Natural killer cell treated with Interleukin-12 subunit alpha and Interleukin-12 subunit beta and Interleukin-15 and Interleukin-18, amount 100 ng/mL, for 72 hours (primary cell): ENCODE data around the gene SEBOX. TPM values are rescaled to one million over a fixed set of nuclear protein-coding genes. Genes with fewer than 3 reads are reported as not detected.
A peak's percentile ranks its signal among the peaks of the same experiment; 100 is the strongest.

Experiments used
- ATAC-seq, 2 donors: fragments of 150-1000 bp; cut with Tn5 transposase in 1 of 2; sonication (Bioruptor Pico), chemical (Tn5 transposase) in 1 of 2; 2 replicates each; pipeline ENCODE4 v1.10.0; 2021
- DNase-seq: peaks from one replicate; pipeline ENCODE4 v3.0.0; 2022; ENCODE audit warnings: low spot score
- H3K27ac Mint-ChIP-seq, 2 donors: 1 replicate in 1 of 2; 2 replicates in 1 of 2; pipeline ENCODE4 v1.8.0; 2022; ENCODE audit warnings: mixed read lengths in 2 of 2, mild to moderate bottlenecking in 1 of 2, moderate library complexity in 1 of 2
- H3K27me3 Mint-ChIP-seq, 2 donors: 1 replicate in 1 of 2; 2 replicates in 1 of 2; pipeline ENCODE4 v1.8.0; 2022; ENCODE audit warnings: mixed read lengths in 2 of 2
- H3K36me3 Mint-ChIP-seq: one replicate; pipeline ENCODE4 v1.8.0; 2022; ENCODE audit warnings: mixed read lengths
- H3K4me1 Mint-ChIP-seq, 2 donors: 1 replicate in 1 of 2; 2 replicates in 1 of 2; pipeline ENCODE4 v1.8.0; 2022; ENCODE audit warnings: low read depth in 2 of 2, mixed read lengths in 2 of 2, mild to moderate bottlenecking in 1 of 2
- H3K4me3 Mint-ChIP-seq: one replicate; pipeline ENCODE4 v1.8.0; 2022; ENCODE audit warnings: mixed read lengths
- H3K9me3 Mint-ChIP-seq: 2 replicates; pipeline ENCODE4 v1.8.0; 2022; ENCODE audit warnings: mixed read lengths
- total RNA-seq, 2 donors: library from RNA; stranded (reverse); gene quantifications; one replicate each; pipeline ENCODE4 v1.2.3, GENCODE V29; 2022

SEBOX gene
- total RNA-seq, 2 donors from 2014 or later = not detected

GRCh38 chr17:28385406-28385805 lies 20.4 kb upstream of the SEBOX start:
- Mint-ChIP-seq H3K27me3 (peaks cover 4 to 6% of the 10 kb centered on the region in 2 donors), H3K9me3 (no peaks in the 10 kb centered on the region), H3K4me3 (peak overlapping the region; percentile 88), H3K27ac (peak overlapping the region in 1 of 2 donors; percentile 80), H3K36me3 (peaks cover 7% of the 10 kb centered on the region), H3K4me1 (peaks cover 14 to 20% of the 10 kb centered on the region in 2 donors)
- DNase-seq (no peak), ATAC-seq (peak in 1 of 2 donors; percentile 46)

- Mint-ChIP-seq H3K4me1 (peaks cover 16 to 23% of the 10 kb centered on the region in 2 donors), H3K9me3 (no peaks in the 10 kb centered on the region), H3K27me3 (peaks cover 5 to 6% of the 10 kb centered on the region in 2 donors), H3K27ac (peak overlapping the region; percentile 42 to 80), H3K36me3 (peaks cover 3% of the 10 kb centered on the region), H3K4me3 (peak overlapping the region; percentile 88)
- ATAC-seq (peak; percentile 37), DNase-seq (no peak)
Observed at GRCh38 chr17:28385037-28385400, 20.0 kb upstream of the SEBOX start.

- Mint-ChIP-seq H3K27me3 (peaks cover 5 to 6% of the 10 kb centered on the region in 2 donors), H3K27ac (peak overlapping the region; percentile 42 to 80), H3K9me3 (no peaks in the 10 kb centered on the region), H3K4me3 (peak overlapping the region; percentile 88), H3K36me3 (no peaks in the 10 kb centered on the region), H3K4me1 (peaks cover 16 to 23% of the 10 kb centered on the region in 2 donors)
- DNase-seq = peak; percentile 80
- peak; percentile 95 to 96 for ATAC-seq
Observed at GRCh38 chr17:28384281-28385036, 19.5 kb upstream of the SEBOX start.

GRCh38 chr17:28381141-28381825 lies 16.3 kb upstream of the SEBOX start:
- peaks cover 5 to 6% of the 10 kb centered on the region in 2 donors for H3K27me3 Mint-ChIP-seq
- peaks cover 6% of the 10 kb centered on the region for H3K36me3 Mint-ChIP-seq
- no peak overlapping the region for H3K4me3 Mint-ChIP-seq
- no peak overlapping the region for H3K27ac Mint-ChIP-seq
- no peak for ATAC-seq
- peaks cover 20 to 23% of the 10 kb centered on the region in 2 donors for H3K4me1 Mint-ChIP-seq
- no peaks in the 10 kb centered on the region for H3K9me3 Mint-ChIP-seq
- no peak for DNase-seq

- no peak for ATAC-seq
- Mint-ChIP-seq H3K27me3 (peaks cover 5 to 6% of the 10 kb centered on the region in 2 donors), H3K36me3 (peaks cover 6% of the 10 kb centered on the region), H3K27ac (no peak overlapping the region), H3K4me3 (no peak overlapping the region), H3K9me3 (no peaks in the 10 kb centered on the region), H3K4me1 (peaks cover 19 to 20% of the 10 kb centered on the region in 2 donors)
- DNase-seq = no peak
Observed at GRCh38 chr17:28379814-28380801, 15.1 kb upstream of the SEBOX start.

GRCh38 chr17:28372945-28373274 lies 7.9 kb upstream of the SEBOX start:
- DNase-seq = no peak
- ATAC-seq = no peak
- Mint-ChIP-seq H3K36me3 (no peaks in the 10 kb centered on the region), H3K27ac (peak overlapping the region; percentile 53 to 54), H3K9me3 (no peaks in the 10 kb centered on the region), H3K4me1 (peaks cover 12 to 18% of the 10 kb centered on the region in 2 donors), H3K27me3 (no peaks in the 10 kb centered on the region), H3K4me3 (peak overlapping the region; percentile 88)

GRCh38 chr17:28372203-28372944 lies 7.4 kb upstream of the SEBOX start:
- Mint-ChIP-seq H3K27me3 (no peaks in the 10 kb centered on the region), H3K36me3 (no peaks in the 10 kb centered on the region), H3K4me3 (peak overlapping the region; percentile 88), H3K9me3 (no peaks in the 10 kb centered on the region), H3K4me1 (peaks cover 12 to 18% of the 10 kb centered on the region in 2 donors), H3K27ac (peak overlapping the region; percentile 53 to 54)
- DNase-seq = no peak
- ATAC-seq = peak in 1 of 2 donors; percentile 8

GRCh38 chr17:28371245-28372202 lies 6.5 kb upstream of the SEBOX start, which contains the start of gene SARM1:
SARM1 (plus strand) TSS chr17:28371694; CDS start chr17:28372033, 339 bp downstream.
- DNase-seq = peak; percentile 95
- no peaks in the 10 kb centered on the region for H3K36me3 Mint-ChIP-seq

GRCh38 chr17:28370744-28371103 lies 5.7 kb upstream of the SEBOX start:
- Mint-ChIP-seq H3K4me3 (peak overlapping the region; percentile 88), H3K4me1 (peaks cover 12 to 18% of the 10 kb centered on the region in 2 donors), H3K36me3 (no peaks in the 10 kb centered on the region), H3K9me3 (no peaks in the 10 kb centered on the region), H3K27ac (peak overlapping the region; percentile 10 to 87), H3K27me3 (no peaks in the 10 kb centered on the region)
- DNase-seq (no peak), ATAC-seq (no peak)

More at GRCh38 chr17:28371245-28372202, 6.5 kb upstream of the SEBOX start, which contains the start of gene SARM1:
- no peaks in the 10 kb centered on the region for H3K27me3 Mint-ChIP-seq
- peak within 1 kb of the TSS; percentile 88 for H3K4me3 Mint-ChIP-seq
- peak; percentile 96 for ATAC-seq
- no peaks in the 10 kb centered on the region for H3K9me3 Mint-ChIP-seq
- peak within 1 kb of the TSS; percentile 54 to 87 for H3K27ac Mint-ChIP-seq
- H3K4me1 Mint-ChIP-seq = peaks cover 12 to 18% of the 10 kb centered on the region in 2 donors

- Mint-ChIP-seq H3K27me3 (no peaks in the 10 kb centered on the region), H3K36me3 (no peaks in the 10 kb centered on the region), H3K27ac (peak within 1 kb of the TSS; percentile 10 to 87), H3K9me3 (no peaks in the 10 kb centered on the region), H3K4me3 (peak within 1 kb of the TSS; percentile 88), H3K4me1 (peaks cover 12 to 18% of the 10 kb centered on the region in 2 donors)
- ATAC-seq (no peak), DNase-seq (no peak)
Observed at GRCh38 chr17:28370035-28370743, 5.2 kb upstream of the SEBOX start, which contains the start of gene VTN. VTN (minus strand) TSS chr17:28370307; CDS start chr17:28370203, 104 bp downstream.

- DNase-seq = no peak
- Mint-ChIP-seq H3K27ac (no peak overlapping the region), H3K4me3 (no peak overlapping the region), H3K27me3 (no peaks in the 10 kb centered on the region), H3K36me3 (no peaks in the 10 kb centered on the region), H3K4me1 (peaks cover 12 to 15% of the 10 kb centered on the region in 2 donors), H3K9me3 (no peaks in the 10 kb centered on the region)
- ATAC-seq = no peak
Observed at GRCh38 chr17:28369684-28370034, 4.7 kb upstream of the SEBOX start.
